HG03457 (cell line): Measurements from ENCODE around the gene RPS19BP1.
A peak's percentile ranks its signal among the peaks of the same experiment; 100 is the strongest.

Experiments used
- ATAC-seq: cut with Tn5 transposase; IDR thresholded peaks from one replicate; pipeline ENCODE4 v1.9.1; 2021; ENCODE audit warnings: moderate number of reproducible peaks; ENCODE audit not compliant: unreplicated experiment

The RPS19BP1 gene, protein sequence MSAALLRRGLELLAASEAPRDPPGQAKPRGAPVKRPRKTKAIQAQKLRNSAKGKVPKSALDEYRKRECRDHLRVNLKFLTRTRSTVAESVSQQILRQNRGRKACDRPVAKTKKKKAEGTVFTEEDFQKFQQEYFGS

DNA sequence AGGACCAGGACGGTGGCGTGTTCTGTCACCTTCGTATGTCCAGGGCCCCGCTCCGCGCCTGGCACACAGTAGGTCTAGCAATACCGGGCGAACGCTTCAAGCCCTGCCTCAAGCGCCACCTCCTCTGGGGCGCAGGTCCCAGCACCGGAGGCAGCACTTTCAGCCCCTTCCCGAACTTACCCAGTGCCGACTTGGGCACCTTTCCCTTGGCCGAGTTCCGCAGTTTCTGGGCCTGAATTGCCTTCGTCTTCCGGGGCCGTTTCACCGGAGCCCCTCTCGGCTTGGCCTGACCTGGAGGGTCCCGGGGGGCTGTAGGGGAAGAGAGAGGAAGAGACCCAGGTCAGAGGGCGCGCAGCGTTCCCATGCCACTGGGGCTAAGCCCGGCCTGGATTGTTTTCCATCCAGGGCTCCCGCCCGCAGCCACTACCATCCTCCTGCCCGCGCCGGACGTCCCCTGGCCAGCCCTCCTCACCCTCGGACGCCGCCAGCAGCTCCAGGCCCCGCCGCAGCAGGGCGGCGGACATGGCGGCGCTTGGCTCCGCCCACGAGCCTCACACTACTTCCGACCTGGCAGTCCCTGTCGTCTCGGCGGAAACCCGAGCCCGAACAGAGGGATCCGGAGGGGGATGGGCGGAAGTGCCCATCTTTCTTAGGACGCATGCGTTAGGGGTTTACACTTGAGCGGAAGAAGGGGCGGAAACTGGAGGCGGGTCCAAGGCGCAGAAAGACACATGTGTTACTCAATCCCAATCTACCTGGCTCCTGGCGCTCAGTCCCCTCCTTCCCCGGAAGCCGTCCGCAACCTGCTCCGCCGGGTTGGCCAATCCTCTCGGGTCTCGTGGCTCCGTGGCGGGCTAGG lies at the start of gene RPS19BP1:
RPS19BP1 (minus strand) TSS at position 534 of the 859 bp plus-strand sequence; CDS start at position 524, 10 bp downstream.
- ATAC-seq, result peak; percentile 58

DNA sequence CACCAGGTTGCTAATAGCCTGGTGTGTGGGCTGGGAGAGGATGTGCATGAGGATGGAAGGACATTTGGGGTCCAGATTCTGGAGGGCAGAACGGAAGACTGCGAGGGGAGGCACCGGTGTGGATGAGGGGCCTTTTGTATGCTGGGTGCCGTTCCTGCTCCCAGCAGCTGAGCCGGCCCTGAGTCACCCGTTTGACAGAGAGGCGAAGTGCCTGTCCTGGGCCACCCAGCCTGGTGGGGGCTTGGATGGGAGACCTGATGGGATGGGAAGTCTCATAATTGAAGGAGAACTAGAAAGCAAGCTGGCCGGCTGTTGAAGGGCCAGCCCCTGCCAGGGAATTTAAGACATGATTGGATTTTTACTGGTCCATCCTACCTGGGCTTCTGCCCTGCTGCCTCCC lies 48.8 kb upstream of the RPS19BP1 start:
- ATAC-seq, result no peak

GRCh38 chr22:39580795-39581194 lies 48.2 kb upstream of the RPS19BP1 start:
- ATAC-seq, result no peak

DNA sequence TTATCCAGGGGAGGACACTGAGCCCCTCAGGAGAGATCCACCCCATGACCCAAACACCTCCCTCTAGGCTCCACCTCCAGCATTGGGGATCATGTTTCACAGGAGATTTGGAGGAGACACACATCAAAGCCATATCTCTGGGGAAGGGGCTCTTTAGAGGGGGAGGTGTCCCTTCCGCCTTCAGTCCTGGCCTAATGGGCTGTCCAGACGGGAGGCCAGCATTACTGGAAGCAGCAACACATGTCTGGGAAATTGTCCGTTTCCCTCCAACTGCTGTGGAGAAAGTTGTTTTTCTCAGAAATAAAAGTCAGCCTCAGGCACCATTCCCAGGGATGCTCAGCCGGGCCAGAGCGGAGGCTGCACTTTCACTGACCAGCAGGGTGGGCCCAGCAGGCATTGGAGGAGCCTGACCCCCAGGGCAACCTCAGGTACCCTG lies 47.5 kb upstream of the RPS19BP1 start:
- ATAC-seq, result no peak

DNA sequence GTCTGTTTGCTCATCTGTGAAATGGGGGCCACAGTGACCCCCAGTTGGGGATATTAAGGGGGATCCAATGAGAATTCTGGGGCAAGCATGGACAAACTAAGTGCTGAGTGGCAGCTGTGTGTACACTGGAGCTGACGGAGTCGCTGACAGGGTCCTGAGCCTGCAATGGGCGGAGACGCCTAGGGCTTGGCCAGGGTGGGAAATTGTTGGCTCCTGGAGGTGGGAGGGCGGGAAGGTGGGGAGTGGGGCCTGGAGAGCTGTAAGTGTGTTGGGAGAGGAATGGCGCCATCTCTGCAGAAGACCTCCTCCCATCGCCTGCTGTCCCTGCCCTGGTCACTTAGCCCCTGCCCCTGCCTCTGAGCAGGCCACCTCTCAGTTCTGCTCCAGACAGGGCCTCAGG lies 45.4 kb upstream of the RPS19BP1 start:
- ATAC-seq, result no peak

- no peak for ATAC-seq
These were observed 44.8 kb upstream of the RPS19BP1 start for GRCh38 chr22:39577366-39577765.

DNA sequence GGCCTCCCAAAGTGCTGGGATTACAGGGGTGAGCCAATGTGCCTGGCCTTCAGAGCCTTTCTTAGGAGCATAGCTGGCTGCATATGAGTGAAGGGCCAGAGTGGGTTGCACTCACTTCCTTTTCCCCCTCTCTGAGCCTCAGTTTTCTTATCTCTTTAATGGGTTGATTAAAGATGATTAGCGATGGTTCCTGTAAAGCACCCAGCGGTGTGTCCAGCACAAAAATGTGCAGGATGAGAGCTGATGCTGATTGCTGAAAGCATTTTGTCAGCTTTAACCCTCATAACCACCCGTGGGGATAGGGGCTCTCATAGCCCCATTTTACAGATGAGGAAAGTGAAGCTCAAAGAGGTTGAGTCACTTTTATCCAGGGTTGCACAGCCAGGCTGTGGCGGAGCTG lies 43.5 kb upstream of the RPS19BP1 start:
- ATAC-seq, result no peak

GRCh38 chr22:39575552-39575825 lies 42.9 kb upstream of the RPS19BP1 start:
- ATAC-seq, result no peak

DNA sequence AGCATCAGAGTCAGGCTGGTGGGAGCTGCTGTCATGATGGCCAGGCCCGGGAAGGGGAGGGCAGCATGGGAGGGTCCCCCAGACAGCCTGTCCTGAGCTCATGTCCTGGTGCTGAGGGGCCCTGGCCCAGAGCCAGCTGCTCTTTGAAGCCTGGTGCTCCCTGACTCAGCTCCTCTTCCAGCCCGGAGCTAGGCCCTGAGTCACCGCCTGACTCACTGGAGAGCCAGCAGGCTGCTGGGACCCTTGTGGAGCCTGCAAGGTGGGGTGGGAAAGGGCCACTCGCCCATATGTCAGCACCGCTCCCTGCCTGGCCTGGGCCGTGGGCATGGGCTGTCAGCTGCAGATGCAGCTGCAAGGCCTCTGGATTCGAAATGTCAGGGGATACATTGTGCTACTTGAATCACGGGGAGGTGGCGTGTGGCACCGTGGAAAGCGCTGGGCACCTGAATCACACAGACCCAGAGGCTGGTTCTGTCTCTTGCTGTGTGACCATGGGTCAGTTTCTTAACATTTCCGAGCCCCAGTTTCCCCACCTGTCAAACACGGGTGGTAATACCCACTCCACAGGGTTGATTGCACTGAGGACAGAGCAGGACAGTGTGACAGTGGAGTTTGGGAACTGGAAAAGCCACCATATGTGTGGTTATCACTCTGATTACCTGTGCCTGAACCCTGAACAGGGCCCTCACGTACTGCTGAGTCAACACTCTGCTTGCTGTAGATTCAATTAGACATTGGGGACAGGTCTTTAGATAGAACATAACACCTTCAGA lies 42.4 kb upstream of the RPS19BP1 start:
- no peak for ATAC-seq

GRCh38 chr22:39571538-39571937 lies 39.0 kb upstream of the RPS19BP1 start:
- ATAC-seq, result no peak

GRCh38 chr22:39570665-39571064 lies 38.1 kb upstream of the RPS19BP1 start, which contains the start of gene CACNA1I:
Gene CACNA1I, plus strand, starts transcription at chr22:39570753. Its CDS starts 0 bp downstream, at chr22:39570753.
- no peak for ATAC-seq

GRCh38 chr22:39570226-39570625 lies 37.7 kb upstream of the RPS19BP1 start:
- ATAC-seq, result no peak

GRCh38 chr22:39569066-39569465 lies 36.5 kb upstream of the RPS19BP1 start:
- ATAC-seq, result no peak

GRCh38 chr22:39568278-39568981 lies 35.9 kb upstream of the RPS19BP1 start:
- no peak for ATAC-seq

GRCh38 chr22:39567135-39567946 lies 34.8 kb upstream of the RPS19BP1 start:
- ATAC-seq, result no peak

- ATAC-seq, result no peak
These were observed 32.9 kb upstream of the RPS19BP1 start for GRCh38 chr22:39565414-39565944.

GRCh38 chr22:39563571-39564428 lies 31.3 kb upstream of the RPS19BP1 start:
- no peak for ATAC-seq

DNA sequence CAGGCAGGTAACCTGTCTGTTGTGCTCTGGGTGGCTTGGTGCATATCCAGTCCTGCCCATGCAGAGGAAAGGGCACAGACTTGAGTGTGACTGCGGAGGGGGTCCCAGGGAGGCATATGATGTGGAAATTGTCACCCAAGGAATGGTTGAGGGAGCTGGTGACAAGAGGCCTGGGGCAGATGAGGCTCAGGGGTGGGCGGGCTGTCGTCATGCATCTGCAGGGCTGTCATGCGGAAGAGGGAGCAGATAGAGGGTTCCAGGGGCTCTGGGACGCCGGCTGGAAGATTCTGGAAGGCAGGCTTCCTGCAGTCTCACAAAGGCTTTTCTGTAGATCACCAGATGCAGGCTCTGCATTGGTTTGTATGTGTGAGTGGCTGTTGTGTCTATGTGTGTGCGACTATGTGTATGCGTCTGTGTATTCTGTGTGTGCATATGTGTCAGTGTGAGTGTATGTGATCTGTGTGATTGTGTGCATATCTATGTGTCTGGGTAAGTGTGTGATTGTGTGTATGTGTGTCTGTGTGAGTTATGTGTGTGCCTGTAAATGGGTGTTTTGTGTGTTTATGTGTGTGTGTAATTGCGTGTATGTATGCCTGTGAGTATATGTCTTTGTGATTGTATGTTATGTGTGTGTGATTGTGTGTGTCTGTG lies 30.4 kb upstream of the RPS19BP1 start:
- no peak for ATAC-seq

DNA sequence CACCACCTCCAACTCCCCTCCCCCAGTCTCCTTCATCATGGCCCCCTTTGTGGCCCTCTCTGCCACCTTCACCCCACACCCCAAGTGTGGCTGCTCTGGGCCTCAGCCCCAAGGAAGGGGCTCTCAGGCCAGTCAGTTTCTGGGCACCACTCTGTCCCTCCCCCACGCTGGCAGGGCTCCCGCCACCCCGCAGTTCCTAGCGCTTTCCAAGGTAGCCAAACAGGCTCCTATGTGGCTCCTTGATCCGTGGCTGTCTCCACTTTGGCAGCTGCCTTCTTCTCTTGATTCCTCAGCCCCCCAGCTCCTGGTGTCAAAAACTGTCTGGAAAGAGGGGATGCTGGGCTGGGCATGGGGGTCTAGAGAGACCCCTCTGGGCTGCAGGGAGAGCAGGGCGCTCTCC lies 27.6 kb upstream of the RPS19BP1 start:
- no peak for ATAC-seq
